GM19193 (cell line): ENCODE results near the gene SCNN1B.

ENCODE experiments used
- POLR2A ChIP-seq: IDR thresholded peaks from 4 replicates; pipeline ENCODE4 v1.6.1; 2011; ENCODE audit not compliant: insufficient read depth, insufficient read length; ENCODE audit errors: extremely low read depth

Gene SCNN1B

DNA sequence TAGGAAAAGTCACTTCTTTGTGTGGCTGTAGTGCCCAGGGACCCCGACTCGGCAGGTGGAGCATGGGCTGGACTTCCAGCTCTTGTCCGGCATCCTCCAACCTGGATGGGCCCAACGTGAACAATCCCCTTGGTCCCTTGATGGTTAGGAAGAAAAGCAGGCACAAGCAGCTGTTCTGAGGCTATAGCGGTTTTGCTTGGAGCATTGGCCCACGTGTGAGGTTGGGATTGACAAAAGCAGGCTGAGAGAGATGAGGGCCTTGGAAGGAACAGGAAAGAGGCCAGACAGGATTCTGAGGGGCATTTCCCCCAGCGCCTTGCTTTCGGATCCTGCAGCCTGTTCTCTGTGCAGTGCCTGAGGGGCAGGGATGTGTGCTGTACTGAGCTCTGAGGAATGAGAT lies 28.1 kb downstream of the SCNN1B start:
- no peak for TF ChIP-seq POLR2A

- no peak for TF ChIP-seq POLR2A
Observed at GRCh38 chr16:23330583-23331249, 28.6 kb downstream of the SCNN1B start.

GRCh38 chr16:23333034-23333579 lies 31.0 kb downstream of the SCNN1B start:
- no peak for TF ChIP-seq POLR2A

- no peak for TF ChIP-seq POLR2A
Observed at GRCh38 chr16:23333831-23334456, 31.8 kb downstream of the SCNN1B start.

DNA sequence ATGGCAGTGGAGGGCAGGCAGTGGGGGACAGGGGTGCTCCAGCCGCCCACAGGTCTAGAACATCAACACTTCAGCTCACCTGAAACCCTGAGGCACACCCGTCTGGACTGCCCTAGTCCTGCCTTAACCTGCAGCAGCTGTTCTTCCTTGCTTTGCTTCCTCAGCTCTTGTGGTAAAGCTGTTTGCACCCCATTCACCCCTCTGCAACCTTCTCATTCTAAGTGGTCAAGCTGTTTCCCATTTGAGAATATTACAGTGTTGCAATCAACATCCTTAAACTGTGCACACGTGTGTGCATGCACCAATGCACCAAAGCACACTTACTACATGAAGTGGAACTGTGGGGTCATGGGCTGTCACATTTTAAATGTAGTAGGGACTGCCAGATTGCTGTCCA lies 32.4 kb downstream of the SCNN1B start:
- no peak for TF ChIP-seq POLR2A

GRCh38 chr16:23334950-23335349 lies 32.8 kb downstream of the SCNN1B start:
- no peak for TF ChIP-seq POLR2A

GRCh38 chr16:23337836-23338550 lies 35.9 kb downstream of the SCNN1B start:
- TF ChIP-seq POLR2A = no peak

- no peak for TF ChIP-seq POLR2A
Observed at GRCh38 chr16:23339787-23340186, 37.7 kb downstream of the SCNN1B start.

DNA sequence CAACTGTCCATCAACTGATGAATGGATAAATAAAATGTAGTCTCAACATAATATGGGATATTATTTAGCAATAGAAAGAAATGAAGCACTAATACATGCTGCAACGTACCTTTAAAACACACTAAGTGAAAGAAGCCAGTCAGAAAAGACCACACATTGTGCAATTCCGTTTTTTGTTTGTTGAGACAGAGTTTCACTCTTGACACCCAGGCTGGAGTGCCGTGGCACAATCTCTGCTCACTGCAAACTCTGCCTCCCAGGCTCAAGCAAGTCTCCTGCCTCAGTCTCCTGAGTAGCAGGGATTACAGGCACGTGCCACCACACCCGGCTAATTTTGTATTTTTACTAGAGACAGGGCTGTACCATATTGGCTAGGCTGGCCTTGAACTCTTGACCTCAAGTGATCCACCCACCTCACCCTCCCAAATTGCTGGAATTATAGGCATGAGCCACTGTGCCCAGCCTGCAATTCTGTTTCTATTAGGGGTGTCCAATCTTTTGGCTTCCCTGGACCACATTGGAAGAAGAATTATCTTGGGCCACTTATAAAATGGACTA lies 40.1 kb downstream of the SCNN1B start:
- TF ChIP-seq POLR2A = no peak

DNA sequence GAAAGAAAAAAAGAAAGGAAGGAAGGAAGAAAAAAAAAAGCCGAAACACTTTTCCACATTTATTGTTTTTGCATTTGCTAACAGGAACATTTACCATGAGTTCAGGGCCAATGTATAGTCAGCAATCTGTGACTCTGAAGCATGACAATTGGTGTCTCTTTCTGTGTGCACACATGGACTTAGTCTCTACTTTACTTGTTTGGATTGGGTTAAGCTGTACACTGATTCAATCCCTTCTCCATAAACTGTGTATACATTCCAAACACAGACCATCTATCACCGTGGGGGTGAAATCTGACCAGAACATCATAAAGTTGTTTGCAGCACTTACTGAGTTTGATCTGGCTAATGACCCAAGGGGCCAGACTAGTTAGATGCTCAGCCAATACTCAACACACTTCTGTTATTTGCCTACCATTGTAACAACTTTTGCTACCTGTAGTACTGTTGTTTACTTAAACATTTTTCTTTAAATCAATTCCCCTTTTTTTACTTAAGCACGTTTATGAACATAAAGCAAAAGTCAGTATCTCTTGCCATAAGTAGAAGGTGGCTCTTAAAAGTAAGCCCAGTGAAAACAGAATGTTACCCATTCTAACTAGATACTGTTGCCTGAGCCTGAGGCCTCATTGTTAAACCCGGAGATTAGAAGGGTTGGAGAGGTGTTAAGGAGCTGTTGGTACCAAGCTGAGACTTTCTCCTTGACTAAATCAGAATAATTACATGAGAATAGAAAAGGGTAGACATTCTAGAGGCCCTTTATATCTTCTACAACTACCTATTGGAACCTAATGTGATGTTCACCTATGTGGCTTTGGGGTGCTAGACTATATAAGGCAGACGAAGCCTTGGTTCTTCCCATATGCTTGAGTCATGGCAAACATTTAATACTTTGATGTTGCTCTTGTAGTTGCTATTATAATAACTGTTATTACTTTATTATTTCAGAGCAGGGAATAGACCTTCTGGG lies 41.8 kb downstream of the SCNN1B start:
- no peak for TF ChIP-seq POLR2A

DNA sequence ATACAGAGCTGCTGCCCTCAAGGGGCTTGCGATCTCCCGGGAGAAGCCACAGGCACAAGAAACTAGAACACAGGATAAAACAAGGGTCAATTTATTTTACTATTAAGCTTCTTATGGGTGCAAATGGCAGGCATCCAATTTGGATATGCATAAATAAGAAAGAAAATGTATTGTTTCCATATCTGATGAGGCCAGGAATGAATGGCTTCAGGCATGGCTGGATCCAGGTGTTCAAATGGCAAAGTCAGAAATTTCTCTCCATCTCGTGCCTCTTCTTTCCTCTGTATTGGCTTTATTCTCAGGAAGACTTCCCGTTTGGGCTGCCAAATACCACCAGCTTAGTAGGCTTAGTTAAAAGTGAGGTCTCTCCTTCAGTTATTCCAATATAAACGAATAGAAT lies 43.1 kb downstream of the SCNN1B start:
- no peak for TF ChIP-seq POLR2A

DNA sequence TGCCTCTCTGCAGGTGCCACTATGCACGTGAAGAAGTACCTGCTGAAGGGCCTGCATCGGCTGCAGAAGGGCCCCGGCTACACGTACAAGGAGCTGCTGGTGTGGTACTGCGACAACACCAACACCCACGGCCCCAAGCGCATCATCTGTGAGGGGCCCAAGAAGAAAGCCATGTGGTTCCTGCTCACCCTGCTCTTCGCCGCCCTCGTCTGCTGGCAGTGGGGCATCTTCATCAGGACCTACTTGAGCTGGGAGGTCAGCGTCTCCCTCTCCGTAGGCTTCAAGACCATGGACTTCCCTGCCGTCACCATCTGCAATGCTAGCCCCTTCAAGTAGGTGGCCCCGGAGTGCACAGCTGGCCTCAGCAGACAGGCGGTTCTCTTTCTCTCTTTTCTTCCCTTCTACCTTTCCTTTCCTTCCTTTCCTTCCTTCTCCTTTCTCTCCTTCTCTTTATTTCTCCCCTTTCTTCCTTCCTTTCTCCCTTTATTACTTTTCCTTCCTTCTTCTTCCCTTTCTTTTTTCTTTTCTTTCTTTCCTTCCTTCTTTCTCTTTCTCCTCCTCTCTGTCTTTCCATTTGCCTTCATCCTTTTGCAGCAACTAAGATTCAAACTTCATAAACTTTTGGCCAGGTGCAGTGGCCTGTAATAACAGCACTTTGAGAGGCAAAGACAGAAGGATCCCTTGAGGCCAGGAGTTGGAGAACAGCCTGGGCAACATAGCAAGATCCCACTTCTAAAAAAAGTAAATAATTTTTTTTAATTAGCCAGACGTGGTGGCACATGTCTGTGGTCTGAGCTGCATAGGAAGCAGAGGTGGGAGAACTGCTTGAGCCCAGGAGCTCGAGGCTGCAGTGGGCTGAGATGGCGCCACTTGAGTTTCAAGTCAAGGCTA lies 46.7 kb downstream of the SCNN1B start:
- TF ChIP-seq POLR2A = no peak

GRCh38 chr16:23351360-23351759 lies 49.3 kb downstream of the SCNN1B start:
- TF ChIP-seq POLR2A = no peak
